ENCODE results near the gene STX1B. TPM values are rescaled to one million over a fixed set of nuclear protein-coding genes. Genes with fewer than 3 reads are reported as not detected.

Gene STX1B
- total RNA-seq, 1 experiment from 2014 or later: 0.10 TPM

Small RNA genes within 50 kb of the gene (small RNA-seq; reads per million reads assigned to genes)
- 0 reads per million in 2 experiments for gene AC135048.1

Other genes starting within 250 kb of the STX1B start
- gene CFAP119, start 248.6 kb downstream of the STX1B start, total RNA-seq (2014; rRNA removed; shearing (Covaris generic)): 2.2 and 4.6 TPM in 2 replicates
- gene RNF40, start 248.3 kb downstream of the STX1B start, total RNA-seq (2014; rRNA removed; shearing (Covaris generic)): 86.3 and 87.1 TPM in 2 replicates
- gene ZNF629, start 223.4 kb downstream of the STX1B start, total RNA-seq (2014; rRNA removed; shearing (Covaris generic)): 10.9 and 11.1 TPM in 2 replicates
- 34.1 and 45.1 TPM in 2 replicates for gene BCL7C, start 116.6 kb downstream of the STX1B start, total RNA-seq (2014; rRNA removed; shearing (Covaris generic))
- gene CTF1, start 114.0 kb downstream of the STX1B start, total RNA-seq (2014; rRNA removed; shearing (Covaris generic)): 0.59 and 0.92 TPM in 2 replicates
- gene FBXL19, start 87.1 kb downstream of the STX1B start, total RNA-seq (2014; rRNA removed; shearing (Covaris generic)): 12.3 and 14.2 TPM in 2 replicates
- gene ORAI3, start 61.6 kb downstream of the STX1B start, total RNA-seq (2014; rRNA removed; shearing (Covaris generic)): 20.1 and 21.9 TPM in 2 replicates
- gene SETD1A, start 52.9 kb downstream of the STX1B start, total RNA-seq (2014; rRNA removed; shearing (Covaris generic)): 5.0 and 6.8 TPM in 2 replicates
- 16.0 and 17.0 TPM in 2 replicates for gene HSD3B7, start 25.4 kb downstream of the STX1B start, total RNA-seq (2014; rRNA removed; shearing (Covaris generic))
- 19.1 and 25.1 TPM in 2 replicates for gene STX4, start 22.9 kb upstream of the STX1B start, total RNA-seq (2014; rRNA removed; shearing (Covaris generic))
- 8.5 and 10.6 TPM in 2 replicates for gene ZNF668, start 63.6 kb upstream of the STX1B start, total RNA-seq (2014; rRNA removed; shearing (Covaris generic))
- 12.6 and 13.8 TPM in 2 replicates for gene ZNF646, start 63.8 kb upstream of the STX1B start, total RNA-seq (2014; rRNA removed; shearing (Covaris generic))
- gene PRSS53, start 78.3 kb upstream of the STX1B start, total RNA-seq (2014; rRNA removed; shearing (Covaris generic)): 1.3 TPM in 2 replicates
- gene VKORC1, start 84.2 kb upstream of the STX1B start, total RNA-seq (2014; rRNA removed; shearing (Covaris generic)): 138 and 148 TPM in 2 replicates
- gene BCKDK, start 97.7 kb upstream of the STX1B start, total RNA-seq (2014; rRNA removed; shearing (Covaris generic)): 24.0 and 26.9 TPM in 2 replicates
- gene KAT8, start 107.0 kb upstream of the STX1B start, total RNA-seq (2014; rRNA removed; shearing (Covaris generic)): 33.2 and 45.2 TPM in 2 replicates
- not detected in 2 replicates for gene PRSS8, start 125.1 kb upstream of the STX1B start, total RNA-seq (2014; rRNA removed; shearing (Covaris generic))
- not detected in 2 replicates for gene PRSS36, start 139.4 kb upstream of the STX1B start, total RNA-seq (2014; rRNA removed; shearing (Covaris generic))
- 27.3 and 49.7 TPM in 2 replicates for gene FUS, start 169.5 kb upstream of the STX1B start, total RNA-seq (2014; rRNA removed; shearing (Covaris generic))
- not detected in 2 replicates for gene PYCARD, start 192.1 kb upstream of the STX1B start, total RNA-seq (2014; rRNA removed; shearing (Covaris generic))
- under 0.01 TPM in 1 of 2 replicates, not detected in the other for gene TRIM72, start 203.5 kb upstream of the STX1B start, total RNA-seq (2014; rRNA removed; shearing (Covaris generic))
- not detected in 2 replicates for gene PYDC1, start 206.5 kb upstream of the STX1B start, total RNA-seq (2014; rRNA removed; shearing (Covaris generic))
- gene ITGAM, start 249.3 kb upstream of the STX1B start, total RNA-seq (2014; rRNA removed; shearing (Covaris generic)): not detected in 2 replicates